ENCODE measurements around the gene PITPNM1. TPM values are rescaled to one million over a fixed set of nuclear protein-coding genes. Genes with fewer than 3 reads are reported as not detected.
"Not testable (repeated sequence)": the region's sequence is repeated elsewhere in the genome, so short reads cannot be mapped to it uniquely, and the experiment has no call there.

The PITPNM1 gene
- total RNA-seq, 1 donor from 2014 or later: 54.1 TPM

DNA sequence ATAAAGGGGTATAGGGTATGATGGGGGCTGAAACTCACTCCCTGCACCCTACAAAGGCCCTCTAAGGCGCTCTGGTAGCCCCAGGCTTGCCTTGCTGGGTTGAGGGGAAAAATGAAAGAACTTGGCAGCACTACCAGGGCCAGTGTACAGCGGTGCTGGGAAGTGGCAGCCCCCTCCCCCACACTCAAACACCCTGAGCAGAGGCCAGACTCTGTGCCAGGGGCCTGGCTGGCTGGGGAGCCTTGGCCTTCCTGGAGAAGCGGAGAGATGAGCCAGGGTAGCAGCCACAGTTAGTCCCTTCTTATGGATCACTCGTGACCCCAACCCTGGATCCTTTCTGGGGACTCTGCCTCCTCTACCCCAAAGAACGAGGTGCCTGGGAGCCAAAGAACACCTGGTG, 38.8 kb downstream of the PITPNM1 start:
- H3K4me3 ChIP-seq: no peak overlapping the region
- ATAC-seq (no peak), DNase-seq (no peak)
- peaks cover 6% of the 10 kb centered on the region for H3K36me3 ChIP-seq
- intact Hi-C loops (cut with DNase I): no loop called here
- H3K4me1 ChIP-seq: peaks cover 49% of the 10 kb centered on the region
- H3K9me3 ChIP-seq: no peaks in the 10 kb centered on the region
- TF ChIP-seq, protein P1, sequence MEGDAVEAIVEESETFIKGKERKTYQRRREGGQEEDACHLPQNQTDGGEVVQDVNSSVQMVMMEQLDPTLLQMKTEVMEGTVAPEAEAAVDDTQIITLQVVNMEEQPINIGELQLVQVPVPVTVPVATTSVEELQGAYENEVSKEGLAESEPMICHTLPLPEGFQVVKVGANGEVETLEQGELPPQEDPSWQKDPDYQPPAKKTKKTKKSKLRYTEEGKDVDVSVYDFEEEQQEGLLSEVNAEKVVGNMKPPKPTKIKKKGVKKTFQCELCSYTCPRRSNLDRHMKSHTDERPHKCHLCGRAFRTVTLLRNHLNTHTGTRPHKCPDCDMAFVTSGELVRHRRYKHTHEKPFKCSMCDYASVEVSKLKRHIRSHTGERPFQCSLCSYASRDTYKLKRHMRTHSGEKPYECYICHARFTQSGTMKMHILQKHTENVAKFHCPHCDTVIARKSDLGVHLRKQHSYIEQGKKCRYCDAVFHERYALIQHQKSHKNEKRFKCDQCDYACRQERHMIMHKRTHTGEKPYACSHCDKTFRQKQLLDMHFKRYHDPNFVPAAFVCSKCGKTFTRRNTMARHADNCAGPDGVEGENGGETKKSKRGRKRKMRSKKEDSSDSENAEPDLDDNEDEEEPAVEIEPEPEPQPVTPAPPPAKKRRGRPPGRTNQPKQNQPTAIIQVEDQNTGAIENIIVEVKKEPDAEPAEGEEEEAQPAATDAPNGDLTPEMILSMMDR (IDR thresholded peaks at IDR 0.05): no peak
- H3K27ac ChIP-seq: no peak overlapping the region
- H3K27me3 ChIP-seq (ENCODE audit: low read depth): no peaks in the 10 kb centered on the region

DNA sequence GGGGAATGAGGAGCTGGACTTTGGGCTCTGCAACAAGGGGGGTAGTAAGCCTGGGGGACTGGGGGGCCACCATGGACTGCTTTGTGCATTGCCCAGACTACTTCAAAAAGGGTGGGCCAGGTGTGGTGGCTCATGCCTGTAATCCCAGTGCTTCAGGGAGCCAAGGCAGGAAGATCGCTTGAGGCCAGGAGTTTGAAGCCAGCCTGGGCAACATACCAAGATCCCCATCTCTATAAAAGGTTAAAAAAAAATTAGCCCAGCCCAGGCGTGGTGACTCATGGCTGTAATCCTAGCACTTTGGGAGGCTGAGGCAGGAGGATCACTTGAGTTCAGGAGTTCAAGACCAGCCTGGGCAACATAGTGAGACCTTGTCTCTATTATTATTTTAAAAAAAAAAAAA, 39.6 kb downstream of the PITPNM1 start:
- H3K27me3 ChIP-seq (ENCODE audit: low read depth); H3K36me3 ChIP-seq; intact Hi-C loops (cut with DNase I); DNase-seq; ATAC-seq; H3K9me3 ChIP-seq: not testable (repeated sequence)
- Histone ChIP-seq H3K4me3 (peak overlapping the region; percentile 67), H3K4me1 (peaks cover 49% of the 10 kb centered on the region), H3K27ac (peak overlapping the region; percentile 93)

DNA sequence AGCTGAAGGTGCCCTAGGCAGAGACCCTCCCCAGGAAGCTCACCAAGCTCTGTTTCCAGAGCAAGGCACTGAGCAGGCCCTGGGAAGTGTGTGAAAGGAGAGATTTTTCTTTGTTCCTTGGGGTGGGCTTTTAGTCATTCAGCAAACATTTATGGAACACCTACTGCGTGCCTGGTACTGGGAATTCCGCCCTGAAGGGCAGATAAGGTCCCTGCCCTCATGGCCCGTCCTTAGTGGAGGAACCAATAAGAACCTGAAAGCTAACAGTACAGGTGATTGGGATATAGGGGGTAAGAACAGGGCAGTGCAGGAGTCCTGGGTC, 40.0 kb downstream of the PITPNM1 start:
- Histone ChIP-seq H3K36me3 (peaks cover 6% of the 10 kb centered on the region), H3K27ac (peak overlapping the region; percentile 93), H3K4me1 (peaks cover 49% of the 10 kb centered on the region), H3K27me3 (ENCODE audit: low read depth) (no peaks in the 10 kb centered on the region), H3K4me3 (peak overlapping the region; percentile 67), H3K9me3 (no peaks in the 10 kb centered on the region)
- no peak for DNase-seq
- ATAC-seq: no peak
- intact Hi-C loops (cut with DNase I): no loop called here
- TF ChIP-seq, protein P1 (IDR thresholded peaks at IDR 0.05): no peak

DNA sequence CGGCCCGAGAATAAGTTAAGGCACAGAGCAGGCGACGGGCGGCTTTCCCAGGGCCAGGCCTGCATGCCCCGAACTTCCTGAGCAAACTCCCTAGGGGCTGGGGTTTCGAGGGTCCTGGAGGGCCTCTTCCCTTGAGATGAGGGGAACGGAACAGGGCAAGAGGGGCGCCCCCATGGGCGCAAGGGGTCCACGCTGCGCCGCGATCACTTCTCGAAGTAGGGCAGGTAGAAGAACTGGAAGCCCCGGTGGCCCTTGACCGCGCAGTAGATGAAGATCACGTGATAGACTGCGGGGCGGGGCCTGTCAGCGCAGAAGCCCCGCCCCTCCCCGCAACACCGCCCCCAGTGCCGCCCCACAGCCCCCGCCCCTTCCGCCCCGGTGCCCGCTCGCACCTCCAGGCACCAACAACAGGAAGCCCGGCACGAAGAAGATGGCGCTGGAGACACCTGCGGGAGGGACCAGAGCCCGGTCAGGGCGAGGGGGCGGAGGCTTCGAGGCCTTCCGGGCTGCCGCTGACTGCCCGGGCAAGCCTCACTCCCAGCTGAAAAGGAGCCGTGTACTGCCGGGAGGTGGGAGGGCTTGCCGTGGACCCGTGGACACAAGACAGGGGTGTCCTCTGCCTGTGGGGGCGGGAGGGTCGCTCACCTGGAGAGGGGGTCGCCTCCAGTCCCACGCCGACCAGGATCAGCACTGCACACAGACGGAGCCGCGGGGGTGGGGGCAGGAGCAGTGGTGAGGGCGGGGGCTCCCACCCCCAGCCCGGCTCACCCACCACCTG, 40.6 kb downstream of the PITPNM1 start:
- intact Hi-C loops (cut with DNase I): no loop called here
- Histone ChIP-seq H3K9me3 (no peaks in the 10 kb centered on the region), H3K4me3 (peak overlapping the region; percentile 67), H3K36me3 (peaks cover 6% of the 10 kb centered on the region), H3K4me1 (peaks cover 45% of the 10 kb centered on the region), H3K27me3 (ENCODE audit: low read depth) (no peaks in the 10 kb centered on the region), H3K27ac (peak overlapping the region; percentile 93)
- DNase-seq: peak; percentile 94
- TF ChIP-seq, protein P1 (IDR thresholded peaks at IDR 0.05): no peak
- ATAC-seq: peak; percentile 85 to 90

DNA sequence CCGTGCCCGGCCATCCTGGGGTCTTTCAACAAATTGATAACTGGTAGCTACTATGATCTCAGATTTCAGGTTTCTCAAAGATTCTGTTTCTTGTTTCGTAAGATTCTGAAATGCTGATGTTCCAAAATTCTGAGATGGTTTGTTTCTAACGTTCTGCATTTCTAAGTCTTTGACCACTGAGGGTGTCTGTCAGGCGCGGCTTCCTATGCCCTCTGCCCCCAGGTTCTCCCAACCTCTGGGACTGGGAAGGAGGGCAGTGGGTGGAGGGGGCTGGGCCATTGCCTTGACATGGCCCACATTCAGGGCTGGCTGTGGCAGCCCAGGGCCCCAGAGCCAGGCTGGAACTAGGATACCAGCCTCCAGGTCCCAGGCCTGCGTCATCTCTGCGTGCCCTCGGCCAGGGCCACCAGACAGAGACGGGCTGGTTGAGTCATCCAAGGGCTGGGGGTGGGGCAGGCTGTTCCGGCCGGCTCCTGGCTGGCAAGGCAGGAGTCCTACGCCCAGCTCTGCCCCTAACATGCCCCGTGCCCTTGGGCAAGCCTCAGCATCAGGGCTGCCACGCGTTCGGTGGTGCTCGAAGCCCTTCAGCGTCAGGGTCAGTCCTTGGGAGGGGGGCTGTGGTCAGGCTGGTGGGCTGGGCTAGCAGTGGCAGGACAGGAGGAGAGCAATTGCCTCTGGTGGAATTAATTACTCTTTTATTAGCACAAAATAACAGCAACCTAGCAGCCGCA, 41.3 kb downstream of the PITPNM1 start:
- Histone ChIP-seq H3K27me3 (ENCODE audit: low read depth) (no peaks in the 10 kb centered on the region), H3K4me3 (peak overlapping the region; percentile 67), H3K36me3 (peaks cover 6% of the 10 kb centered on the region), H3K9me3 (no peaks in the 10 kb centered on the region), H3K27ac (peak overlapping the region; percentile 93), H3K4me1 (peaks cover 42% of the 10 kb centered on the region)
- intact Hi-C loops (cut with DNase I): no loop called here
- TF ChIP-seq, protein P1 (IDR thresholded peaks at IDR 0.05): no peak
- DNase-seq: peak; percentile 88
- peak; percentile 39 to 75 for ATAC-seq

GRCh38 chr11:67463186-67463585, 42.0 kb downstream of the PITPNM1 start:
- ATAC-seq (no peak), DNase-seq (no peak)
- no peak overlapping the region for H3K4me3 ChIP-seq
- TF ChIP-seq, protein P1 (IDR thresholded peaks at IDR 0.05): no peak
- H3K36me3 ChIP-seq: peaks cover 6% of the 10 kb centered on the region
- no peaks in the 10 kb centered on the region for H3K27me3 ChIP-seq (ENCODE audit: low read depth)
- H3K27ac ChIP-seq: peak overlapping the region; percentile 93
- peaks cover 38% of the 10 kb centered on the region for H3K4me1 ChIP-seq
- intact Hi-C loops (cut with DNase I): no loop called here
- H3K9me3 ChIP-seq: no peaks in the 10 kb centered on the region

Measured in lower lobe of right lung (tissue), 2 donors.